Gastrocnemius medialis (tissue), 4 donors: ENCODE data around the gene ADGRD1. TPM values are rescaled to one million over a fixed set of nuclear protein-coding genes. Genes with fewer than 3 reads are reported as not detected.

ENCODE experiments used
- ATAC-seq, 2 donors: fragments of 150-250 bp; one replicate each; pipeline ENCODE4 v1.9.1; 2016
- DNase-seq, 2 donors: peaks; one replicate each; pipeline ENCODE4 v3.0.0-alpha.2; 2019
- H3K27ac ChIP-seq, 4 donors: fragments of 200-600 bp; sonication (generic); 1 replicate in 1 of 4; 2 replicates in 3 of 4; pipeline ENCODE4 v1.5.1; 2016 to 2018; ENCODE audit warnings: mild to moderate bottlenecking in 2 of 4, moderate library complexity in 1 of 4
- H3K27me3 ChIP-seq, 3 donors: fragments of 200-600 bp; sonication (generic) in 2 of 3; 1 replicate in 1 of 3; 2 replicates in 2 of 3; pipeline versions ENCODE4 v1.5.1 to v1.6.0; 2016 to 2019; ENCODE audit warnings: mild to moderate bottlenecking in 1 of 3, moderate library complexity in 1 of 3
- H3K36me3 ChIP-seq, 2 donors: fragments of 200-600 bp; sonication (generic) in 1 of 2; one replicate each; pipeline ENCODE4 v1.5.1; 2017 to 2018
- H3K4me1 ChIP-seq, 2 donors: fragments of 200-600 bp; sonication (generic) in 1 of 2; one replicate each; pipeline ENCODE4 v1.5.1; 2016 to 2017; ENCODE audit warnings: mild to moderate bottlenecking in 2 of 2
- H3K4me3 ChIP-seq, 4 donors: fragments of 200-600 bp; sonication (generic) in 3 of 4; 1 replicate in 1 of 4; 2 replicates in 3 of 4; pipeline ENCODE4 v1.5.1; 2016 to 2019; ENCODE audit warnings: mild to moderate bottlenecking in 2 of 4
- H3K9me3 ChIP-seq, 3 donors: fragments of 200-600 bp; sonication (generic) in 2 of 3; 1 replicate in 1 of 3; 2 replicates in 2 of 3; pipeline ENCODE4 v1.5.1; 2016 to 2019
- POLR2A ChIP-seq, 2 donors: fragments of 450-650 bp; IDR thresholded peaks; one replicate each; pipeline ENCODE4 v1.6.1; 2017; ENCODE audit warnings: antibody characterized with exemption in 2 of 2, mild to moderate bottlenecking in 2 of 2, moderate library complexity in 2 of 2
- in situ Hi-C, 4 donors: fragments of 200-750 bp; cut with MboI; loops; one replicate each; pipeline versions ENCODE4 v1.15.0 to v1.8.0; 2017; ENCODE audit warnings: low sequenced_read_pairs in 4 of 4
- intact Hi-C: fragments of 100-400 bp; cut with DNase I; formaldehyde crosslinking; loops from one replicate; pipeline ENCODE4 v1.15.1; 2023; ENCODE audit warnings: low total_unique reads
- total RNA-seq, 4 donors: library from RNA; depleted of rRNA; stranded (reverse); fragments of >200 nt; gene quantifications; one replicate each; pipeline versions ENCODE4 v1.1.0 to v1.2.3, GENCODE V29; 2016
- TF ChIP-seq, protein P1 (sequence below), 5 experiments: fragments of 450-650 bp in 3 of 5; fragments of 200-600 bp in 2 of 5; sonication (generic) in 2 of 5; IDR thresholded peaks in 4 of 5; conservative IDR thresholded peaks in 1 of 5; 1 replicate in 4 of 5; 2 replicates in 1 of 5; pipeline ENCODE4 v1.5.1; 2016 to 2019; ENCODE audit warnings: antibody characterized with exemption in 5 of 5, mild to moderate bottlenecking in 3 of 5, moderate library complexity in 3 of 5

ADGRD1 gene
- total RNA-seq, 4 donors from 2014 or later = 5.3 to 9.6 (median 8.2) TPM

DNA sequence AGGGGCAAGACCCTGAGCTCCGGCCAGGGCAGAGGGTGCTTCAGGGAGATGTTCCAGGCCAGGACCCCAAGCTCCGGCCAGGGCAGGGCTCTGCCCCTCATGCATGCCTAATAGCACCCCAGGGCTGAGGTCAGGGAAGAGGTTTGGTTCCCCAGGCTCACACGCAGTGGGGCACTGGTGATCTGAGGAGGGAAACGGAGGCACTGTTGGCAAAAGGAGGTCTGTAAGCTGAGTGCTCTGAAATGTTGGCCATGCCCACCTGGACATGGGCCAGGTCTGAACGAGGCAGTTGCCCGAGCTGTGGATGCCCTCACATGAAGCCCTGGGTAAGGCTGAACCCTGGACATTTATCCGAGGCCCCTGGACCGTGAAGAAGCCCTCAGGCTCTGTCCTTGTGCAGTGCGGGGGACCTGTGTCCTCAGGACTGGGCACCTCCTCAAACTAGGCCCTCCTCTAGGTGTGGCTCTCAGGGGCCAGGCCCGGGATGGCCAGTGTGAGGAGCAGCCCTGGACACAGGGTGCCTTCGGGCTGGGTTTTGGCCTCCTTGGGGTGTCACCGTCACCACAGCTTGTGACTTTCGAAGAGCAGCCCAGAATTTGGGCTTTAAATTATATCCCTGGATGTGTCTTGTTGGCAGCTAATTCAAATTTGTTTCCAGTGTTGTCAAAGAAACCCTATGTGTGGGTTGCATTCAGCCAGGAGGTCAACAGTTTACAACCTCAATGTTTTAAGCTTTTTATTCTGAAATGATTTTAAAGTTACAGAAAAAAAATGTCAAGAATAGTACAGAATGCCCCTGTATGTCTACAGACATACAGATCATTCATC, 66.8 kb downstream of the ADGRD1 start:
- ATAC-seq = no peak

DNA sequence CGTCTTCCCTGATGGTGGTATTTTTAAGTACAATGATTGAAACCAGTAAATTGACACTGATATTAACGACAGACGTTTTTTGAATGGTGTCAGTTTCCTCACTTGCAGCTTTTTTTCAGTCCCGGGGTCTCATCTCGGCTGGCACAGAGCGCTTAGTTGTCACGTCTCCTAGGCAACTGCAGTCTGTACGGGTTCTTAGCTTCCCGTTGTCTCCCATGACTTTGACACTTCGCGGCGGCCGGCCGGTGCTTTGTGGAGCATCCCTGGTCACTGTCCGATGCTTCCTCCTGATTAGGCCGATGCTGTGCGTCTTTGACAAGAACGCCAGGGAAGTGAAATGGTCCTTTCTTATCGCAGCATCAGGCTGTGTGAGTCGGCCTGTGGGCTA, 67.4 kb downstream of the ADGRD1 start:
- Histone ChIP-seq H3K4me1 (no peaks in the 10 kb centered on the region), H3K27ac (no peak overlapping the region), H3K4me3 (no peak overlapping the region), H3K36me3 (no peaks in the 10 kb centered on the region), H3K9me3 (no peaks in the 10 kb centered on the region), H3K27me3 (no peaks in the 10 kb centered on the region)
- no peak for ATAC-seq
- intact Hi-C loops = no loop called here
- in situ Hi-C loops = no loop called here
- no peak for DNase-seq
- TF ChIP-seq, protein P1, sequence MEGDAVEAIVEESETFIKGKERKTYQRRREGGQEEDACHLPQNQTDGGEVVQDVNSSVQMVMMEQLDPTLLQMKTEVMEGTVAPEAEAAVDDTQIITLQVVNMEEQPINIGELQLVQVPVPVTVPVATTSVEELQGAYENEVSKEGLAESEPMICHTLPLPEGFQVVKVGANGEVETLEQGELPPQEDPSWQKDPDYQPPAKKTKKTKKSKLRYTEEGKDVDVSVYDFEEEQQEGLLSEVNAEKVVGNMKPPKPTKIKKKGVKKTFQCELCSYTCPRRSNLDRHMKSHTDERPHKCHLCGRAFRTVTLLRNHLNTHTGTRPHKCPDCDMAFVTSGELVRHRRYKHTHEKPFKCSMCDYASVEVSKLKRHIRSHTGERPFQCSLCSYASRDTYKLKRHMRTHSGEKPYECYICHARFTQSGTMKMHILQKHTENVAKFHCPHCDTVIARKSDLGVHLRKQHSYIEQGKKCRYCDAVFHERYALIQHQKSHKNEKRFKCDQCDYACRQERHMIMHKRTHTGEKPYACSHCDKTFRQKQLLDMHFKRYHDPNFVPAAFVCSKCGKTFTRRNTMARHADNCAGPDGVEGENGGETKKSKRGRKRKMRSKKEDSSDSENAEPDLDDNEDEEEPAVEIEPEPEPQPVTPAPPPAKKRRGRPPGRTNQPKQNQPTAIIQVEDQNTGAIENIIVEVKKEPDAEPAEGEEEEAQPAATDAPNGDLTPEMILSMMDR (IDR thresholded peaks at IDR 0.05 in 4 of 5, conservative IDR thresholded peaks at IDR 0.05 in 1 of 5) = no peak
- no peak for TF ChIP-seq POLR2A (IDR thresholded peaks at IDR 0.05)

More for the DNA sequence above, 66.8 kb downstream of the ADGRD1 start:
- Histone ChIP-seq H3K4me3 (no peak overlapping the region), H3K4me1 (no peaks in the 10 kb centered on the region), H3K36me3 (no peaks in the 10 kb centered on the region), H3K27me3 (no peaks in the 10 kb centered on the region), H3K9me3 (no peaks in the 10 kb centered on the region), H3K27ac (no peak overlapping the region)
- in situ Hi-C loops = no loop called here
- intact Hi-C loops = no loop called here
- no peak for DNase-seq
- no peak for TF ChIP-seq POLR2A (IDR thresholded peaks at IDR 0.05)
- TF ChIP-seq, protein P1 (IDR thresholded peaks at IDR 0.05 in 4 of 5, conservative IDR thresholded peaks at IDR 0.05 in 1 of 5) = no peak

DNA sequence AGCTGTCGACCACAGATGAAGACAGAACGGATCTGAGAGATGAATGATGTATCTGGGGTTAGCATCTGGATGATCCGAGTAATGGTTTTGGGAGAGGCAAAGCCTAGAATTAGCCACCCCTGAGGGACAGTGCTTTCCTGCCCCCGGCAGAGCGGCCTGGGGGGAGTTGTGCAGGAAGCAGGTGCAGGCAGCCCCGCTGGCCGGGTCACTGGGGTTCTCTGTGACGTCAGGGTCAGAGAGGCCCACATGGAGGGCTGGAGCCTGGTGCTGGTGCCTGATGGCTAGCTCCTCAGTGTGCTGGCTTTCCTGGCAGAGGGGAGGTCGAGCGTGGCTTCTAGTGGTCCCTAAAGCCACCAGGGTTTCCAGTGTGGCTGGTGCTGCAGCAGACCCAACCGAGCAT, 70.3 kb downstream of the ADGRD1 start:
- no peaks in the 10 kb centered on the region for H3K36me3 ChIP-seq
- no peak overlapping the region for H3K4me3 ChIP-seq
- intact Hi-C loops = no loop called here
- no peaks in the 10 kb centered on the region for H3K4me1 ChIP-seq
- no peak overlapping the region for H3K27ac ChIP-seq
- in situ Hi-C loops = no loop called here
- H3K9me3 ChIP-seq = no peaks in the 10 kb centered on the region
- no peak for DNase-seq
- no peaks in the 10 kb centered on the region for H3K27me3 ChIP-seq
- no peak for ATAC-seq
- no peak for TF ChIP-seq POLR2A (IDR thresholded peaks at IDR 0.05)
- TF ChIP-seq, protein P1 (IDR thresholded peaks at IDR 0.05 in 4 of 5, conservative IDR thresholded peaks at IDR 0.05 in 1 of 5) = no peak

DNA sequence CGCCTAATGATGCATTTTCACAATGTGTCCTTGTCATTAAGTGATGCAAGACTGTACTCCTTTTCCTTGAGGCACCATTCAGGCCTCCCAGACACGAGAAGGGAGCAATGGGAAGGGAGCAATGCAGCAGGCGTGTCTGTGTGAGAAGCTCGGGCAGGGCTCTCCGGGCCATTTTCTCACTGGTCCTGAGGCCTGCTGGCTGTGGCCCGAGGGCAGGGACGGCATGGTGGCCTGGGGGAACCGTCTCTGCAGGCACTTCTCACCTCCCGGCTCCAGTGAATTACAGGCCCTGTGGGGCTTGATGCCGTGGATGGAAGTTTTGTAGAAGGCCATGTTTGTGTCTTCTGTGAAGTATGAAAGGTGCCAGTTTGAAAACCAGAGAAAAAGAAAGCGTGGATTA, 71.0 kb downstream of the ADGRD1 start:
- in situ Hi-C loops (no loop called here), intact Hi-C loops (no loop called here)
- no peaks in the 10 kb centered on the region for H3K27me3 ChIP-seq
- no peaks in the 10 kb centered on the region for H3K4me1 ChIP-seq
- no peak for DNase-seq
- no peaks in the 10 kb centered on the region for H3K9me3 ChIP-seq
- H3K4me3 ChIP-seq = no peak overlapping the region
- H3K27ac ChIP-seq = no peak overlapping the region
- ATAC-seq = no peak
- H3K36me3 ChIP-seq = no peaks in the 10 kb centered on the region
- TF ChIP-seq, protein P1 (IDR thresholded peaks at IDR 0.05 in 4 of 5, conservative IDR thresholded peaks at IDR 0.05 in 1 of 5) = no peak
- no peak for TF ChIP-seq POLR2A (IDR thresholded peaks at IDR 0.05)
